Loucy (cell line): Measurements from ENCODE around the gene ACOD1.
"Not testable (repeated sequence)": the region's sequence is repeated elsewhere in the genome, so short reads cannot be mapped to it uniquely, and the experiment has no call there.

Source experiments
- H2AFZ ChIP-seq: fragments of 200-600 bp; sonication (generic); 2 replicates; pipeline ENCODE4 v1.6.0; 2016; ENCODE audit warnings: antibody characterized with exemption, mild to moderate bottlenecking, low read length, moderate library complexity
- H3F3A ChIP-seq: fragments of 200-600 bp; 2 replicates; pipeline ENCODE4 v1.6.0; 2016; ENCODE audit warnings: antibody characterized with exemption, low read depth, mild to moderate bottlenecking
- H3K27me3 ChIP-seq: fragments of 200-600 bp; sonication (generic); 2 replicates; pipeline ENCODE4 v1.6.1; 2014; ENCODE audit warnings: low read length, mild to moderate bottlenecking; ENCODE audit not compliant: insufficient read depth, poor library complexity, severe bottlenecking
- H3K36me3 ChIP-seq: fragments of 200-600 bp; sonication (generic); 2 replicates; pipeline ENCODE4 v1.6.1; 2016; ENCODE audit warnings: low read length; ENCODE audit not compliant: insufficient read depth
- H3K4me1 ChIP-seq: fragments of 200-600 bp; sonication (generic); 2 replicates; pipeline ENCODE4 v1.5.1; 2014; ENCODE audit warnings: low read length, mild to moderate bottlenecking; ENCODE audit not compliant: insufficient read depth, poor library complexity, severe bottlenecking
- H3K4me2 ChIP-seq: fragments of 200-600 bp; sonication (generic); 2 replicates; pipeline ENCODE4 v1.6.0; 2014; ENCODE audit warnings: antibody characterized with exemption, low read length, low read depth, mild to moderate bottlenecking; ENCODE audit not compliant: poor library complexity, severe bottlenecking
- H3K4me3 ChIP-seq: fragments of 200-600 bp; sonication (generic); 2 replicates; pipeline ENCODE4 v1.5.1; 2014; ENCODE audit warnings: low read length, mild to moderate bottlenecking, mixed read lengths; ENCODE audit not compliant: poor library complexity, severe bottlenecking
- H3K79me2 ChIP-seq: fragments of 200-600 bp; sonication (generic); 2 replicates; pipeline ENCODE4 v1.6.1; 2014; ENCODE audit warnings: low read length; ENCODE audit not compliant: insufficient read depth
- H3K9ac ChIP-seq: fragments of 200-600 bp; sonication (generic); 2 replicates; pipeline ENCODE4 v1.6.0; 2014; ENCODE audit warnings: mild to moderate bottlenecking, low read depth, low read length, moderate library complexity; ENCODE audit not compliant: poor library complexity, severe bottlenecking
- H3K9me2 ChIP-seq: fragments of 200-600 bp; sonication (generic); replicated peaks from 2 replicates; pipeline ENCODE4 v1.6.1; 2016; ENCODE audit warnings: low read depth, low read length, mixed read lengths
- H3K9me3 ChIP-seq: fragments of 200-600 bp; sonication (generic); 2 replicates; pipeline ENCODE4 v1.6.1; 2014; ENCODE audit warnings: mild to moderate bottlenecking, antibody characterized with exemption, low read length, low read depth; ENCODE audit not compliant: insufficient read depth
- H4K20me1 ChIP-seq: fragments of 200-600 bp; sonication (generic); 2 replicates; pipeline ENCODE4 v1.6.0; 2014; ENCODE audit warnings: antibody characterized with exemption, low read length, mild to moderate bottlenecking; ENCODE audit not compliant: insufficient read depth, poor library complexity, severe bottlenecking
- EZH2phosphoT487 ChIP-seq: fragments of 200-600 bp; IDR thresholded peaks from 2 replicates; pipeline ENCODE4 v1.6.1; 2018; ENCODE audit warnings: antibody characterized with exemption, mild to moderate bottlenecking, moderate library complexity, borderline replicate concordance
- TF ChIP-seq, protein P1 (sequence below): fragments of 200-600 bp; sonication (generic); conservative IDR thresholded peaks from 2 replicates; pipeline ENCODE4 v1.5.1; 2014; ENCODE audit warnings: mild to moderate bottlenecking, antibody characterized with exemption, low read length

ACOD1 gene

DNA sequence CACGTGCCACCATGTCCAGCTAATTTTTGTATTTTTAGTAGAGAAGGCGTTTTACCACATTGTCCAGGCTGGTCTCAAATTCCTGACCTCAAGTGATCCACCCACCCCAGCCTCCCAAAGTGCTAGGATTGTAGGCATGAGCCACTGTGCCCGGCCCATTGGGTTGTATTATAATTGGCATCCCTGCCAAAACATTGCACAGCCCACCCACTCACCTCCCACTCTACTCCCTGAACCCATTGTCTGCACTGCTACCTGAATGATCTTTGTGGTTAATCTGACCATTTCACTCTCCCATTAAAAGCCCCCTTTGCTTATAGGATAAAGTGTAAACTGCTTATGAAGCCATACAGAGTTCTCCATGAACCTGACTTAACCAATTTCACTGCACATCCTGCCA lies 35.8 kb upstream of the ACOD1 start:
- Histone ChIP-seq H3K27me3 (no peaks in the 10 kb centered on the region), H3K9me3 (no peaks in the 10 kb centered on the region), H3K9me2 (no peaks in the 10 kb centered on the region), H3K9ac (no peak overlapping the region), H3F3A (no peaks in the 10 kb centered on the region), H3K4me2 (no peak overlapping the region), H3K4me3 (no peak overlapping the region), H3K79me2 (no peaks in the 10 kb centered on the region), H4K20me1 (no peaks in the 10 kb centered on the region), H3K4me1 (no peaks in the 10 kb centered on the region), H2AFZ (no peak overlapping the region), H3K36me3 (no peaks in the 10 kb centered on the region)
- TF ChIP-seq, protein P1, sequence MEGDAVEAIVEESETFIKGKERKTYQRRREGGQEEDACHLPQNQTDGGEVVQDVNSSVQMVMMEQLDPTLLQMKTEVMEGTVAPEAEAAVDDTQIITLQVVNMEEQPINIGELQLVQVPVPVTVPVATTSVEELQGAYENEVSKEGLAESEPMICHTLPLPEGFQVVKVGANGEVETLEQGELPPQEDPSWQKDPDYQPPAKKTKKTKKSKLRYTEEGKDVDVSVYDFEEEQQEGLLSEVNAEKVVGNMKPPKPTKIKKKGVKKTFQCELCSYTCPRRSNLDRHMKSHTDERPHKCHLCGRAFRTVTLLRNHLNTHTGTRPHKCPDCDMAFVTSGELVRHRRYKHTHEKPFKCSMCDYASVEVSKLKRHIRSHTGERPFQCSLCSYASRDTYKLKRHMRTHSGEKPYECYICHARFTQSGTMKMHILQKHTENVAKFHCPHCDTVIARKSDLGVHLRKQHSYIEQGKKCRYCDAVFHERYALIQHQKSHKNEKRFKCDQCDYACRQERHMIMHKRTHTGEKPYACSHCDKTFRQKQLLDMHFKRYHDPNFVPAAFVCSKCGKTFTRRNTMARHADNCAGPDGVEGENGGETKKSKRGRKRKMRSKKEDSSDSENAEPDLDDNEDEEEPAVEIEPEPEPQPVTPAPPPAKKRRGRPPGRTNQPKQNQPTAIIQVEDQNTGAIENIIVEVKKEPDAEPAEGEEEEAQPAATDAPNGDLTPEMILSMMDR: no peak
- TF ChIP-seq EZH2phosphoT487: no peak

DNA sequence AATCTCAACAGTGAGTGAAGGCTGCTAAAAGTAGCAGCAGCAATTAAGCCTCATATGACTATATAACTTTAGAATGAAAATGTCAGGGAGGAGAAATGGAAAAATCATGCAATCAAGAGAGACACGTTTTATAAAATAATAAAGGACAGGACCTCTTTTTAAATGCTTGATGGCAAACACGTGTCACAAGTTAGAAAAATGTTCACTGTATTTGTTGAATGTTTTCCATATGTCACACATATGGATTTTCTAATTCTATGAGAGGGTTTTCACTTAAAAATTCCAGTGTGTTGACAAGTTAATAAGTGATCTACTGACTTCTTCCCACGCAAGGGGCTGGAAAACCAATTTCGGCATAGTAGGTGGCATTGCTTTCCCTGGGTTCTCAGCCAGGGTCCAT lies 34.4 kb upstream of the ACOD1 start:
- H3K9ac ChIP-seq: no peak overlapping the region
- TF ChIP-seq, protein P1: no peak
- no peak for TF ChIP-seq EZH2phosphoT487
- no peaks in the 10 kb centered on the region for H3K9me2 ChIP-seq
- H3K4me1 ChIP-seq: no peaks in the 10 kb centered on the region
- no peaks in the 10 kb centered on the region for H3K9me3 ChIP-seq
- no peak overlapping the region for H2AFZ ChIP-seq
- H4K20me1 ChIP-seq: no peaks in the 10 kb centered on the region
- H3K4me2 ChIP-seq: no peak overlapping the region
- H3K27me3 ChIP-seq: no peaks in the 10 kb centered on the region
- no peaks in the 10 kb centered on the region for H3K36me3 ChIP-seq
- no peaks in the 10 kb centered on the region for H3K79me2 ChIP-seq
- no peak overlapping the region for H3K4me3 ChIP-seq
- no peaks in the 10 kb centered on the region for H3F3A ChIP-seq

DNA sequence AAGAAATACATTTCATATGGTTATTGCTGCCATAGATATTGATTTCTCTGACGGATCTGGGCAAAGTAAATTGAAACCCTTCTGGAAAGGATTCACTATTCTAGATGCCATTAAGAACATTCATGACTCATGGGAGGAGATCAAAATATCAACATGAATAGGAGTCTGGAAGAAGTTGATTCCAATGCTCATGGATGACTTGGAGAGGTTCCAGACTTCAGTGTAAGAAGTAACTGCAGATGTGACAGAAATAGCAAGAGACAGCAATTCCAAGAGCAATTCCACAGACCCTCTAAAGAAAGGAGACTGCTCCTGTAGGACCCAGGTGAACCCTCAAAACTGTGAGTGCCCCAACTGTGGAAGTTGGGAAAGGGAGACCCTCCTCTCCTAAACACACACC lies 31.2 kb upstream of the ACOD1 start:
- Histone ChIP-seq H3K27me3 (no peaks in the 10 kb centered on the region), H3K9me2 (no peaks in the 10 kb centered on the region), H3K79me2 (no peaks in the 10 kb centered on the region), H3F3A (no peaks in the 10 kb centered on the region), H3K4me2 (no peak overlapping the region), H4K20me1 (no peaks in the 10 kb centered on the region), H3K4me3 (no peak overlapping the region), H3K4me1 (no peaks in the 10 kb centered on the region), H3K9ac (no peak overlapping the region), H2AFZ (no peak overlapping the region), H3K9me3 (no peaks in the 10 kb centered on the region), H3K36me3 (no peaks in the 10 kb centered on the region)
- no peak for TF ChIP-seq EZH2phosphoT487
- TF ChIP-seq, protein P1: no peak

DNA sequence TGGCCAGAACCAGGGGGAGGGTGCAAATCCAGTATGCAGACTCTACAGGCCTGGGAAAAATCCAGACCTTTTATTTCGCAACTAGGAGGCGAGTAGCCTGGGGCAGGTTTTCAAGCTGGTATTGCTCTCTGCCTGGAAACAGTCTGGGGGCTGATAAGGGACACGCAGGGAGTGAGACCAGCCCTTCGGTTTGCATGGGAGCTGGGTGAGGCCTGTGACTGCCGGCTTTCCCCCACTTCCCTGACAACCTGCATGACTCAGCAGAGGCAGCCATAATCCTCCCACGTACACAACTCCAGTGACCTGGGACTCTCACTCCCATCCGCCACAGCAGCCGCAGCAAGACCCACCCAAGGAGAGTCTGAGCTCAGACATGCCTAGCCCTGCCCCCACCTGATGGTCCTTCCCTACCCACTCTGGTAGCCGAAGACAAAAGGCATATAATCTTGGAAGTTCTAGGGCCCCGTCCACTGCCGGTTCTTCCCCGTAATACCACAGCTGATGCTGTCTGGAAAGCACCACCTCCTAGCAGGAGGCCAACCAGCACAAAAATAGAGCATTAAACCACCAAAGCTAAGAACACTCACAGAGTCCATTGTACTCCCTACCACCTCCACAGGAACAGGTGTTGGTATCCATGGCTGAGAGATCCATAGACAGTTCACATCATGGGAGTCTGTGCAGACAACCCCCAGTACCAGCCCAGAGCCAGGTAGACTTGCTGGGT lies 30.4 kb upstream of the ACOD1 start:
- H3K9me2 ChIP-seq, H3K4me2 ChIP-seq, H2AFZ ChIP-seq, H3K4me3 ChIP-seq, H3K9ac ChIP-seq, H4K20me1 ChIP-seq, H3F3A ChIP-seq, H3K9me3 ChIP-seq, H3K27me3 ChIP-seq, H3K4me1 ChIP-seq, H3K36me3 ChIP-seq, H3K79me2 ChIP-seq: not testable (repeated sequence)
